Measurements from ENCODE around the gene MKS1.

DNA sequence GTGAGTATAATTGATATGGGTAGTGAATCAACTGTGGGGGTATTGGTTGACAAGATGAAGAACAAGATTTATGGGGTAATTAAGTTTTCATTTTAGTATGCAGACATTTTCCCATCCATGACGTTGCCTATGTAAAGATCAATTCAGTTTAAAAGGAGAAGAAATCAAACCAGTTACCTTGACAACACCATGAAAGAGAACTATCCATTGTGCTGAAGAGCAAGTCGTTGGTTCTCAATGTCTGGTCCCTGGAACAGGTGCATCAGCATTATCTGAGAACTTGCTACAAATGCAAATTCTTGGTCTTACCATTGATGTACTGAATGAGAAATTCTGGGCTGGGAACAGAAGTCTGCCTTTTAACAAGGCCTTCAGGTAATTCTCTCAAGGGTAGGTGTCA, 53.1 kb downstream of the MKS1 start:
- TF ChIP-seq, protein P1, sequence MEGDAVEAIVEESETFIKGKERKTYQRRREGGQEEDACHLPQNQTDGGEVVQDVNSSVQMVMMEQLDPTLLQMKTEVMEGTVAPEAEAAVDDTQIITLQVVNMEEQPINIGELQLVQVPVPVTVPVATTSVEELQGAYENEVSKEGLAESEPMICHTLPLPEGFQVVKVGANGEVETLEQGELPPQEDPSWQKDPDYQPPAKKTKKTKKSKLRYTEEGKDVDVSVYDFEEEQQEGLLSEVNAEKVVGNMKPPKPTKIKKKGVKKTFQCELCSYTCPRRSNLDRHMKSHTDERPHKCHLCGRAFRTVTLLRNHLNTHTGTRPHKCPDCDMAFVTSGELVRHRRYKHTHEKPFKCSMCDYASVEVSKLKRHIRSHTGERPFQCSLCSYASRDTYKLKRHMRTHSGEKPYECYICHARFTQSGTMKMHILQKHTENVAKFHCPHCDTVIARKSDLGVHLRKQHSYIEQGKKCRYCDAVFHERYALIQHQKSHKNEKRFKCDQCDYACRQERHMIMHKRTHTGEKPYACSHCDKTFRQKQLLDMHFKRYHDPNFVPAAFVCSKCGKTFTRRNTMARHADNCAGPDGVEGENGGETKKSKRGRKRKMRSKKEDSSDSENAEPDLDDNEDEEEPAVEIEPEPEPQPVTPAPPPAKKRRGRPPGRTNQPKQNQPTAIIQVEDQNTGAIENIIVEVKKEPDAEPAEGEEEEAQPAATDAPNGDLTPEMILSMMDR (IDR thresholded peaks at IDR 0.05) = no peak
- TF ChIP-seq POLR2AphosphoS5 (IDR thresholded peaks at IDR 0.05) (no peak), POLR2A (IDR thresholded peaks at IDR 0.05) (no peak)

Data from breast epithelium (tissue), 3 donors.